GM12865 (cell line): Measurements from ENCODE around the gene GJB3.

Source experiments
- DNase-seq: peaks from one replicate; pipeline ENCODE4 v3.0.0; 2010; ENCODE audit warnings: low read depth
- H3K4me3 ChIP-seq: 2 replicates; pipeline ENCODE4 v1.5.1; 2011; ENCODE audit warnings: mild to moderate bottlenecking, low read depth, low read length, control low read depth
- CTCF ChIP-seq: IDR thresholded peaks from 2 replicates; pipeline ENCODE4 v1.5.1; 2011; ENCODE audit warnings: low read length, control low read depth, low read depth, inconsistent platforms; ENCODE audit not compliant: insufficient read depth; ENCODE audit errors: missing control alignments

GJB3 gene

GRCh38 chr1:34779526-34779925, 1.5 kb upstream of the GJB3 start:
- no peak for TF ChIP-seq CTCF
- no peak for DNase-seq

GRCh38 chr1:34779962-34780361, 1.1 kb upstream of the GJB3 start:
- no peak for TF ChIP-seq CTCF
- H3K4me3 ChIP-seq: no peak overlapping the region
- DNase-seq: no peak

More at GRCh38 chr1:34779526-34779925, 1.5 kb upstream of the GJB3 start:
- no peak overlapping the region for H3K4me3 ChIP-seq

GRCh38 chr1:34780528-34780927, 486 bp upstream of the GJB3 start:
- no peak overlapping the region for H3K4me3 ChIP-seq
- DNase-seq: no peak
- TF ChIP-seq CTCF: no peak

GRCh38 chr1:34781844-34782391, 904 bp downstream of the GJB3 start:
- no peak overlapping the region for H3K4me3 ChIP-seq
- no peak for DNase-seq
- no peak for TF ChIP-seq CTCF

- no peak for DNase-seq
- no peak overlapping the region for H3K4me3 ChIP-seq
- no peak for TF ChIP-seq CTCF
Measured at GRCh38 chr1:34784751-34785221, 3.8 kb downstream of the GJB3 start.

GRCh38 chr1:34785231-34785874, 4.3 kb downstream of the GJB3 start:
- no peak for DNase-seq
- H3K4me3 ChIP-seq: no peak overlapping the region
- TF ChIP-seq CTCF: no peak
